Fibroblast of skin of right biceps (primary cell): ENCODE measurements around the gene GMDS.

Experiments
- DNase-seq: peaks from one replicate; pipeline ENCODE4 v3.0.0-alpha.2; 2013

The GMDS gene

DNA sequence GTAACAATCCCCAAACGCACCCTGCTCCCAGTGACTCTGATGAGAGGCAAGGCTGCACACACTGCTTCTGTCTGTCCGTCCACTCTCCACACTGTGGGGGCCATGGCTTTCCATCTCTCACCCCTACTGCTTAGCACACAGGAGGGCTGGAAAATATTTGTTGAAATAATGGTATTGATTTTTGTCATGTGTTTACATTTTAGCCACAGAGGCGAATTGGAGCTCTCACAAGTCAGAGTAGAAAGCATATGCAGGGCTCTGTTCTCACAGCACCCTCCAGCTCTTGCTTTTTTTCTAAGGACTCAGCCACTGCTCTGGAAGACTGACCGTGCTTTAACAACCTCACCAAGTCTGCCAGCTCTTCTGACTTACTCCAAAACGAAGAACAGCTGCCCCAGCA is 273.8 kb downstream of the GMDS start:
- DNase-seq = no peak

DNA sequence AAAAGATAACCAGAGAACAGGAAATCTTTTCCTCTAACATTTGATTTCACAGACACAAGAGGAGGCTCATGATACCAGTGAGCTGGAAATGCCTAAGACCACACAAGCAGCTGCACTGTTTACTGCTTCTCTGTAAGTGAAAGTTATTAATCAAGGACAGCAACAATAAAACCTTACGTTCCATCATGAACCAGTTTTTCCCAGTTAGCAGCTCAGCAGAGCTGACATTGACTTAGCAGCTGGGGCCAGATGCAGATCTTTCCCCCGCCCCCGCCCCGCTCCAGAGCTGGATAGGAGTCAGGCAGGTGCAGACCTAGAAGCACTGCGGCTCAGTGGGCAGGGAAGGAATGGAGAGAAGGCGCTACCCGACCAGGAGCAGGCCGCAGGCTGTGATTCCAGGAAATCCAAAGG is 275.2 kb downstream of the GMDS start:
- DNase-seq = no peak

DNA sequence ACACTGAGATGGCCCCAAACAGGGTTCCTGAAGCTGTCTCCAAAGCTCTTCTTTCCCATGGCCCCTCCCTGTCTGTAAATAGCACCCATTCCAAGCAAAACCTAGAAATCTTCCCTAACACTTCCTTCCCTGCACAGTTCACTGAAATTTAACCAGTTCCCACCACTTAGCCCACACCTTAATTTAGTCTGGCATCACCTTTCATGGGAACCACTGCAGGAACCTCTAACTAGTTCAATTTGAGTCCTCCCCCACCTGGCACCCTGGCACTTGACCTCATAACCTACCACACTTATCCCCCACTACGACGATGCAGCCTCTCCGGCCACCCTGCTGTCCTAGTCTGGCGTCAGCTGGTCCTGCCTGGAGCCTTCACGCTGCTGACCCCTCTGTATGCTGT is 278.7 kb downstream of the GMDS start:
- no peak for DNase-seq

DNA sequence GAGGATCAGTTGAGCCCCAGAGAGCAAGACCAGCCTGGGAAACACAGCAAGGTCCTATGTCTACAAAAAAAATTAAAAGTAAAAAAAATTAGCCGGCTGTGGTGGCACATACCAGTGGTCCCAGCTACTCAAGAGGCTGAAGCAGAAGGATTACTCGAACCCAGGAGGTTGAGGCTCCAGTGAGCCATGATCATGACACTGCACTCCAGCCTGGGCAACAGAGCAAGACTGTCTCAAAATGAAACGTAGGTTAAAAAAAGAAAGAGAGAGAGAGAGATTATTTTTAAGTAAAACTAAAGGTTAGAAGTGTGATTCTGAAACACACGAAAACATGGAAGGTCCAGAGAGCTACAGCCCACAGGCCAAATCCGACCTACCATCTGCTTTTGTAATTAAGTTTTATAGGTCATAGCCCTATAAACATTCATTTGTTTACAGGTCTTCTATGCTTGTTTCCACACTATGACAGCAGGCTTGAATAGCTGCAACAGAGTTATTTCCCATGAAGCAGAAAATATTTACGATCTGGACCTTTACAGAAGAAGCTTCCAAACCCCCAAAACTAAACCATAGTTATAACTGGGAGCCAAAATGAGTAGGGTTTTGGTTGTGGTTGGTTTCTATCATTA is 279.7 kb downstream of the GMDS start:
- no peak for DNase-seq

DNA sequence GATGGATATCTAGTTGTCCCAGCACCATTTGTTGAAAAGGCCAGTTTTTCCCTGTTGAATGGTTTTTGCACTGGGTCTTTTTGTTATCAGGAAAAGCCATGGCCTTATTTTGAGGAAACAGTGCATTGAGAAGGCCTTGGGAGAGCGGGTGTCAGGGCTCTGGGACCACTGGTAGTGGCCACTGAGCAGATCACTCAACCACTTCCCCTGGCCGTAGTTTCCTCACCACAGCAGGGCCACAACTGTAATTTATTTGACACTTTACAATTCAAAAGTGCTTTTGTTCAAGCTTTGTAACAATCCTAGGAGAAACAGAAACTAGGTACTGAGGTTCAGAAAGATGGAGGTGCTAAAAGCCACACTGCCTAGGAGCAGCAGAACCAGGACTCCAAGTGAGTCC is 281.8 kb downstream of the GMDS start:
- no peak for DNase-seq

DNA sequence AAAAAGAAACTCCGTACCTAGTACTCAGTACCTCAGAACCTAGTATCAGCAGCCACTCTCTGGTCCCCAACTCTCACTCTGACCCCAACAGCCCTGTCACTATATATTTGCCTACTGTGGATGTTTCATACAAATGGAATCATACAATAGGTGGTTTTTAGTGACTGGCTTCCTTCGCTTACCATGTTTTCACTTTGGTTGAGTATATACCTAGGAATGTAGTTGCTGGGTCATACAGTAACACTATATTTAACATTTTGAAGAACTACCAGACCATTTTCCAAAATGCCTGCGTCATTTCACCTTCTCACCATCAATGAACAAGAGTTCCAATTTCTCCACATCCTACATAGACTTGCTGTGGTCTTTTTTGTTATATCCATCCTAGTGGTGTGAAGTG is 283.2 kb downstream of the GMDS start:
- peak; percentile 28 for DNase-seq

DNA sequence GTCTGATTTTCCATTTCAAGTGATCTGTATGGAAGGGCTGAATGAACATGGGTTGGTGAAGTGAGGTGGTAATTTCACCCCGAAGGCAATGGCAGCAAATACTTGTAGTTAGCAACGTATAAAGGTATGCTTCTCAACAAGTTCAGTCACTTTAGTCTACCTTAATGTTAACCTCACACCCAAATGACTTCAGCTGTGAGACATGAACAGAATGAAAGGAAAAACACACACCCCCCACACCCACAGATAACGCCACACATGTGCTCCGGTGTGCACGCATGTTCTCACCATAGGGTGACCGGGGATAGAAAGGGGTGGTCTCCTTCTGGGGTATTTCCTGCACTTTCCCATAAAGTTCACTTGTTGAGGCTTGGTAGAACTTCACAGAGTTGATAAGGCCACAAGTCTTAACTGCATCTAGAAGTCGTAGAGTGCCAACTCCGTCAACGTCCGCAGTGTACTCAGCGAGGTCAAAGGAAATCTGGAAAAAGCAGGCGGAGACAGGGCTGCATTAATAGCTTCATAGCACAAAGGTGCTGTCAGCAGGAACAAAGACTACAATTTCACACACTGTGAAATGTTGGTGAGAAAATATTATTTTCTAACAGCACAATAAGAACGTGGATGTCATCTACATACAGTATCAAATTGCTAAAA is 284.8 kb downstream of the GMDS start:
- DNase-seq = no peak

DNA sequence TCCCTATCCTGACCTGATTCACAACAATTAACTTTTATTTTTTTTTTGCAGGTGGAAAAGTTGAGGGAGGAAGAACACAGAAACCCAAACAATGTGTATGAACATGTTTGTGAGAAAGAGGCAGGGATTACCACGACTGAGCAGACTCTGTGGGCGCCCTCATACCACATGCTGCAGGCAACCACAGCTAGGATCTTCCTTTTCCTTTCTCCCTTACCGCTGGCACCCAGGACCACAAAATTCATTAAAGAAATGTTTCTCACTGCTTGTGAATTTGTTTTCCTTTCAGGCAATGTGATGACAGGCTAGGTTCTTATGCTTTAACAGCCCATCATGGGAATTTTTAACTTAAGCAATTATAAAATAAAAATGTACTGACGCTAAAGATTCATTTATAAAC is 287.1 kb downstream of the GMDS start:
- no peak for DNase-seq

DNA sequence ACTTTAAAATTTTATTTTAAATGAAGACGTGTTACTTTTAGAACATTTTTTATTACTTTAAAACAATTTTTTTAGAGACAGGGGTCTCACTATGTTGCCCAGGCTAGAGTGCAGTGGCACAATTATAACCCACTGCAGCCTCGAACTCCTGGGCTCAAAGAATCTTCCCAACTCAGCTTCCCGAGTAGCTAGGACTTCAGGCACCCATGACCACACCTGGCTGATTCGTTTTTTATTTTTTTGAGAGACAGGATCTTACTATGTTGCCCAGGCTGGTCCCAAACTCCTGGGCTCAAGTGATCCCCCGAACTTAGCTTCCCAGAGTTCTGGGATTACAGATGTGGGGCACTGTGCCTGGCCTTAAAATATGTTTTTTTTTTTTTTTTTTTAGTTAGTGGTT is 287.7 kb downstream of the GMDS start:
- DNase-seq = no peak

DNA sequence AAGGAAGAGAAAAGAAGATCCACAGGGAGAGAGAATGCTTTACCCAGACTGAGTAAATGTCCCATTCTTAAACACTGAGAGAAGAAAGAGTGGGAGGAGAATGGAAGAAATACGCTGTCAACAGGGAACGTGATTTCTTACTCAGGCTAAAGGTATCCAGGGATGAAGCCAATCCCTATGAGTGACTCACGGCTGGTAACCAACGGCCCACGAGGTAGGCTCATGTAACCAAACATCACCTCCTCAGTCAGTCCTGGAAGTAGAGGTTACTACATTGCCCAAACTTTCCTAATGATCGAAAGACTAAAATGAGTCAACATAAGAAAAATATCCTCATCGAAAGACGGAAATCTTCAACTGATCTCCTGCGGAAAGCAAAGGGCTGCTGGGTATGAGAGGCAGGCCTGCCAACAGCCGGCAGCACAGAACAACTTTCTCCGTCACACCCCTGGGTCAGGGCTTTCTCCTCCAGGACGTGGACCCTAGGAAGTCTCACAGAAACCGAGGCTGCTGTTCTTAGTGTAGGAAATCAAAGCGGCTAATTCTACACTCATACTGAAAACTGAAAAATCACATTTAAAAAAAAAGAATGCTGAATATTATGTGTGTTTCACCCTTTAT is 292.6 kb downstream of the GMDS start:
- DNase-seq = peak; percentile 94

DNA sequence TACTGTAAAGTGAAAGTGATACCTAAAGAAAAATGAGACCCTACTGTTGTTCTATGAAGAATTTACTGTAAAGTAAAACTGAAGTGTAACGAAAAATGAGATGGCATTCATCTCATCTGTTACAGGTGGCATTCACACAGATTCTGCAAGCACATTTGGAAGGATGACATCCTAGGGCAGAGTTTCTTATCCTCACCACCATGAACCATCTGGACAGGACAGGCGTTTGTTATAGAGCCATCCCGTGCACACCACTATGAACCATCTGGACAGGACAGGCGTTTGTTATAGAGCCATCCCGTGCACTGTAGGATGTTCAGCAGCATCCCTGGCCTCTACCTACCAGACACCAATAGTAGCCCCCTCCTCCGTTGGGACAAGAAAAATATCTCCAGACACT is 294.8 kb downstream of the GMDS start:
- DNase-seq = no peak

DNA sequence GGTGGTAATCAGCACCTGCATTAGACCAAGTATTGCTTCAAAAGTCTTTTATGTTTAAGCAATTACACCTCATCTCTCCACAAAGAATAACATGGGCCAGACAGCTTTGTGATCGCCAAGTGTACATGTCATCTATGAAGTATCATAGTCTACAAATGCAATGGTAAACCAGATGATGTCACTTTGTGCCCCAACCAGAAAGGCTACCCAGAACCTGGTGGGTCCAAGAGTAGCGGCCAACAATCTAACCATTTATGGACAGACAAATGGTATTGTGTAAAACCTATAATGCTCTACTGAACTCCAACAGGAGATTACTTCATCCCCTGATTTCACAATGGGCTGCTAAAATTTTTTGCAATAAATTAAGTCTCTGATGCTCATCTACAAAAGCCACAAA is 295.9 kb downstream of the GMDS start:
- DNase-seq = peak; percentile 8

DNA sequence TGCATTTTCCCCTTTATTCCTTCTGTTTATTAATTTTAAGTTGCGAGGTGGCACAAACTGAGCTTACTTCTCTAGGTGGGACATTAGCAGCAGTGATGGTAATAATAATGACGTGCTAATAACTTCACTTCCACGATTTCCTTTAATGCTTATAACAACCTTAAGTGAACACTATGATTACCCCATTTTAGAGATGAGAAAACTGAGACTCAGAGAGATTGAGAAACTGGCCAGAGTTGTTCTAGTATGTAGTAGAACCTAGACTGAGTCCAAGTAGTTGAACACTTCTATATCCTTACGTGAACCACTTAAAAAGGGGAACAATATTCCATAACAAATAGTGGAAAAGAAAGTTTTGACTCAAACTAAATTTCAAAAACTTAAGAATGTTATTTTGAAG is 297.5 kb downstream of the GMDS start:
- no peak for DNase-seq

DNA sequence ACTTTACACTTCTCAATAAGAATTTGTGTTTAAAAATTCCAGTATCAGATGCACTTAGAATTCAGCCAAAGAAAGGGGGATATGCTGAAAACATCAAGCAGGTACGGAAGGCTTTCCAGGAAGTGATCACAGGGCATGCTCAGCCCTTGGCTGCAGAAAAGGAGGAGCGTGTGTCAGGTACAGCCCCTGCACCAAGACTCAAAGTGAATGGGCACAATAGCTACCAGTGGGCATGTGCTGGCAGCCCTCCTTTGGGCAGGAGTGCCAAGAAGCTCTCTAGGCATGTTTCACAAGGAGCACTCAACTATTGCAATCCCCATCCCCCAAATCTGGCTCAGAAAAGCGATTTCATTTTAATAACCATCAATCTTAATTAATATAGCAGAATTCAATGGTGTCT is 298.8 kb downstream of the GMDS start:
- DNase-seq = no peak

DNA sequence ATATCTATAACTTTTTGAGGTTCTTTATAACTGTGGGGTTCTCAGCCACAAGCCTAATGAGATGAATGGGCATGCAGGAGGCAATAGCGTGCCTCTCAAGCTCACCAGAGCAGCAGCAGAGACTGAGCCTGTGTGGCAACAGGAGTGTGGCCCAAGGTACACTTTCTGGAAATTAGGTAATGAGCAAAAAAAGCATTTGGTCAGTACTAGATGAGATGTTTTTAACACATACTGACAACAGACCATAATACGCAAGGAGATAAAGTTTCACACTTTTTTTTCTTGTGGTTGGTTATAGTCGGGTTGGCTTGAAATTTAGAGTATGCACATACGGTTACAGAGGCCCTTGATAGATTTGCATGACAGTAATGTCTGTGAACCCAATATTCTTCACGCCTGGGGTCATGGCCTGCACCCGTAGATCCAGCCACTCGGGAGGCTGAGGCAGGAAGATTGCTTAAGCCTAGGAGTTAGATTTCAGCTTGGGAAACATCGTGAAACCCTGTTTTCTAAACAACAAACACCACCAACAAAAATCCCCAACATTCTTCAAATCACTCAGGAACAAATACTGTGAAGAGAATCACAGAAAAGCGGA is 300.1 kb downstream of the GMDS start:
- DNase-seq = no peak

DNA sequence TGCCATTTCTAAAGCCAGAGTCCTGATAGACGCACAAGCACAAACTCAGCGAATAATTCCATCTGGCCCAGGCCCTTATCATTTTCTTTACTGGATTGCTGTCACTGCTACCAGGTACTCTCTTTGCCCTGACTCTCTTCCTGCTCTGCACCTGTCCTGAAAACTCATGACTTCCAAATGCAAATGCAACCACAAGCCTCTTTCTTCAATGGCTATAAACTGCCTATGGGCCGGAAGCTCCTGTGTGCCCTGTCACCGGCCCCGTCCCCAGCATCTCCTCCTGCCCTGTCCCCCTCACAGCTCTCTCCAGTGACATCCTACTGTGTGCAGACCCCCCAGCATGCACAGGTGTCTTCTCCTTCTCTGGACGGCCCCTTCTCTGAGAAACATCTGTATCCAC is 302.6 kb downstream of the GMDS start:
- DNase-seq = no peak

DNA sequence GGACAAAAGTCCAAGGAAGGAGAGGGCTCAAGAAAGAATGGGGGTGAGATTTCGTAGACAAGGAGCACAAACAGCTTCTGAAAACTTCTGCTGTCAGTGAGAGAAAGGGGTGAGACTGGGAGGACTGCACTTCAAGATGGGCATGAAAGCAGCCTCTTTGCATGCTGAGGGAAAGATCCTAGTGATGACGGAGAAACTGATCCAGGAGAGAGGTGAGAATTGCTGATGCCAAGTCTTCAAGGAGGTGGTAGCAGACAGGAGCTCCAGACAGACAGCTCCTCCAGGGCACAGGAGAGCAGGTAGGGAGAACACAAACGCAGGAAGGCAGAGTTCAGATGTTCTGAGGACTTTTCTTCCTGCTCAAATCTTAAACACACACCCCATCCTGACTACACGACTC is 303.9 kb downstream of the GMDS start:
- DNase-seq = no peak

DNA sequence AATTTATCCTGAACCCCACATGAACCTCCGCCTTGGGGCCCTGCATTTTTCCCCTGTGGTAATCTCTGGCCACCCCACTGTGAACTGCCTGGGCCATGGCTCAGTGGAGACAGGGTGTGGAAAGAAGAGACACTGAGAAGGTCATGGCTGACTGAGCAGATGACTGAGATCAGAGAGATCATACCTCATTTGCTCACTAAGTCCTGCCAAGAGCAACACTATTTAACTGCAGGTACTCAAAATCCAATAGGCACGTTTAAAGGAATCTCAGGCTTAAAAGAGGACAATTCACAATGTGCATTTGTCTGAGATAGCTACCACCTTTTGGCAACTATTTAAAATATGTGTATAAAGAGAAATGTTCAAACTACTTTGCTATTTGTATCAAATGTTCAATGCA is 305.0 kb downstream of the GMDS start:
- DNase-seq = no peak

DNA sequence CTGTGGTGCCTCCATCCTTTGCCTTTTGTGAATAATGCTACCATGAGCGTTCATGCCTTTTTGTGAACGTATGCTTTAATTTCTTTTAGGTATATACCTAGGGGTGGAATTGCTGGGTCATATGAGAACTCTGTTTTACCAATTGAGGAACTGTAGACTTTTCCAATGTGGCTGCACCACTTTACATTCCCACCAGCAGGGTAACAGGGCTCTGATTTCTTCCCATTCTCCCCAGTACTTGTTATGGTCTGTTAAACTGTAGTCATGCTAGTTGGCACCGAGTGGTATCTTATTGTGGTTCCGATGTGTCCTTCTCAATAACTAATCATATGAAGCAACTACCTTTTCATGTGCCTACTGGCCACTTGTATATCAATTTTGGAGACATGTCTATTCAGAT is 312.1 kb downstream of the GMDS start:
- no peak for DNase-seq

DNA sequence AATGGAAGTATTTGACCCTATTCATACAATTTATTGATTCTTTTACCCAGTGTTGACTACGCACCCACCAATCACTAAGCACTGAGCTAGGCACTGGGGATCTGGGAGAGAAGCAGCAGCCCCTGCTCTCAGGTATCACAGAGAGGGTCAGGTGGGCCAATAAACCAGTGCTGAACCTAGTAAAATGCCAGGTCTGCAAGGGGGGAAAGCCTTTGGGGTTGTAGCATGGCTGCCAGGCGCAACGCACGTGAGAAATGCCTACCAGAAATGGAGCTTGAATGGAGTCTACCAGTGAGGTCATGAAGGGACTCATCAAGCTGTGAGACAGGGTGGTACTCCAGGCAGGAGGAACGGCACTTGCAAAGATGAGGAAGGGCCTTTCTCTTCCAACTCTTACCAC is 313.6 kb downstream of the GMDS start:
- DNase-seq = no peak

DNA sequence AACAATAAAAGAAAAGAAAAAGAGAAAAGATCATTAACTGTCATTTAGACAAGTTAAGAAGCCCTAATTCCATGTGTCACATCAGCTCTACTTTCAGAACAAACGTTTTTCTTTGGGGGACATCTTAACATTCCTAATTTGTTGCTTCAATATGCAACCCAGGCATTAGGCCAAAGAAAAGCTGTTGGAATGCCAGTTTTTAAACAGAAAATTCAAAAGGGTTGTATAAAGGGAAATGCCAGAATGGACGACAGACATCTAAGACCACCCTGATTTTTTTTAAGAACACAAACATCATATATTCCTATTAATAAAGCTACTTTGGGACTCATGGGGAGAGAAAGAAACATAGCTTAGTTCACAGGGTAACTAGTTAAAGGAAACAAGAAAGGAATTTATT is 315.0 kb downstream of the GMDS start:
- peak; percentile 30 for DNase-seq

DNA sequence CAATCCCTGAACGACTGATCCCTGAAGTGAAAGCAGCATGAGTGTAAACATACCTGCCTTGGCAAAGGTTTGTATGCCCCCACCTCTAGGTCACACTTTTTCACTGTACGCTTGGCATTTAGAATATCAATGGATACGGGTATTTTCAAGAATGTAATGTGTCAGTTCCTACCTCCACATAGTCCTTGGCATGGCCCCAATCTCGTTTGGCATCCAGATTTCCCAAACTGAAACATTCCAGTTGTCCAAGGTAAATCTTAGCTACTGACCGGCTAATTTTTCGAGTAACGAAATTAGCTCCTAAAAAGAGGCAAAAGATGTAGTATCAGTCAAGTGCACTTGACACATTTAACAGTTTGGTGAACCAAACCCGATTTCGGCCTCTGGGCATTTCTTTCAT is 315.5 kb downstream of the GMDS start:
- no peak for DNase-seq

DNA sequence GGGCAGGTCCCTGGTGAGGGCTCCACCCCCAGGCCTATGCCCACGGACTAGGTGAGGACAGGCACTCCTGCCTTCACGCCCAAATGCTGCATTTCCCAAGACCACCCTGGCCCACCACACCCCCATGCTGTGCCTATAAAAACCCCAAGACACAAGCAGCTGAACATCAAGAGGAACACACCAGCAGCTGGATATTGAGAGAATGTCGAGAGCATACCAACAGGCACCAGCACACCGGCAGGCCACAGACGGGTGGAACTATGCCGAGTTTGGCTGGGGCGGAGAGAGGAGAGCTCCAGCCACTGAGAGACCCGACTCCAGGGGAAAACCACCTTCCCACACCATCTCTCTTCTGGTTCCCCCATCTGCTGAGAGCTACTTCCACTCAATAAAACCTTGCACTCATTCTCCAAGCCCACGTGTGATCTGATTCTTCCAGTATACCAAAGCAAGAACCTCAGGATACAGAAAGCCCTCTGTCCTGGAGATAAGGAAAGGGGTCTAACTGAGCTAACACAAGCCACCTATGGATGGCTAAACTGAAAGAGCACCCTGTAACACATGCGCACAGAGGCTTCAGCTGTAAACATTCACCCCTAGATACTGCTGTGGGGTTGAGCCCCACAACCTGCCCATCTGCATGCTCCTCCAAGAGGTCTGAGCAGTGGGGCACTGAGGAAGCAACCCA is 319.5 kb downstream of the GMDS start:
- DNase-seq = no peak

DNA sequence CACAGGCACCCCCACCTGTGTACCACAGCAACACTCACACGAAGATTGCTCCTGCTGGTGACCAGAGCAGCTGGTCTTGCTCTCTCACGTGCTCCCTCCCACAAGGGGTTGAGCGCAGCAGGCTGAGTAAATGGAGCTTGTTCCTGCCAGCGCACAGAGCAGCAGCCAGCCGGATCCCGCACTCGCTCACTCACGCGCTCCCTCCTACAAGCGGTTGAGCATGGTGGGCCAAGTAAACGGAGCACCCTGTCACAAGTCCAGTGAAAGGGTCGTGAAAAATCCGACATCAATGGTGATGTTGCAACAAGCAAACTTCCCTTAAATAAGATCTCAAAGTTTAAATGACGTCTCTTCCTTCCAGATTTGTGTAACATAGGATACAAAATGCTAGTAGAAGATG is 322.0 kb downstream of the GMDS start:
- no peak for DNase-seq
